ENCODE results near the gene KCNB1. TPM values are rescaled to one million over a fixed set of nuclear protein-coding genes. Genes with fewer than 3 reads are reported as not detected.
A peak's percentile ranks its signal among the peaks of the same experiment; 100 is the strongest.

The KCNB1 gene
- polyA plus RNA-seq, 12 donors, result 4.3 to 13.6 (median 9.8) TPM; not detected in 1

GRCh38 chr20:49505518-49505917 lies 23.1 kb upstream of the KCNB1 start:
- peak; percentile 31 for DNase-seq

- DNase-seq, result no peak
Observed at GRCh38 chr20:49503176-49503575, 20.7 kb upstream of the KCNB1 start.

DNA sequence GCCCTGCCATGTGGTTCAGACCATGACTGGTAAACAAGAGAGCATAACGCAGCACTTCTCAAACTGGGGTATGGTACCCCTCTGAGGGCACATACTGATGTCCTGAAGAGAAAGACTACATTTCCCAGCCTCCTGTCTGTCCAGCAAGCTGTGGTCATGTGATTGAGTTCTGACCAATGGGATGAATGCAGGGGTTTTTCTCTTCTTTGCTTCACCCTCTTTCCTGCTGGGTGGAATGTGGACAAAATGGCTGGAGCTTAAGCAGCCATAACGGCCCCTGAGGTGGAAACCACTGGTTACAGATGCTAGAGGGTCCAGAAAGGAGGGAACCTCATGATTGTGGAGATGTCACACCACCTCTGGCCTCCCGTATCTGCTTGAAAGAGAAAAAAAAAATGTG lies 19.4 kb upstream of the KCNB1 start:
- no peak for DNase-seq

DNA sequence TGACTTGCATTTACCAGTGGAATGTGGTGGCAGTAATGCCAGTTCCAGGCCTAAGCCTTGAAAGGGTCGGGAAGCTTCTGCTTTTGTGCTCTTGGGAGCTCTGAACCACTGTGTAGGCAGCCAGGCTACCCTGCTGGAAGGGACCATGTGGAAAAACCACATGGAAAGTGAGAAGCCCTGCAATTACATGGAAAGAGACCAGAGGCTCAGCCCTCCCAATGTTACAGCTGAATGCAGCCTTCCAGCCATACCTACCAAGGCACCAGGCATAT lies 14.9 kb upstream of the KCNB1 start:
- DNase-seq, result no peak

- no peak for DNase-seq
Observed at GRCh38 chr20:49496553-49497397, 14.3 kb upstream of the KCNB1 start.

GRCh38 chr20:49496043-49496442 lies 13.6 kb upstream of the KCNB1 start:
- DNase-seq, result no peak

- no peak for DNase-seq
Observed at GRCh38 chr20:49490689-49491088, 8.2 kb upstream of the KCNB1 start.

- no peak for DNase-seq
Observed at GRCh38 chr20:49489688-49490087, 7.2 kb upstream of the KCNB1 start.

DNA sequence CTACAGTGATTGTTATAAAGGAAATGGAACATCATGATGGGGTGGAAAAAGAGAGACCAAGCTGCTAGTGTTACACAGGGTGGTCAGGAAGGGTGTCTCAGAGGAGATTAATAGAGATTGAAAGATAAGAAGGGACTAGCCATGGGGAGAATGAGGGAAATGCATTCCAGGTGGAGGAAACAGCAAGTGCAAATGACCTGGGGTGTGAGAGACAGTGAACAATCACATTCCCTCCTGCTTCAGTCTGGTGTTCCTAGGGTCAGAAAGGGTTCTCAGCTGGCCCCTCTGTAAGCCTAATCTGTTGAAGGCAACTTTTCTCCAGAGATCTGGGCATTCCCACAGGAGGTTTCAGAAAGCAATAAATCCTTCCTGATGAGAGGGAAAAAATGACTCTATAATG lies 3.6 kb upstream of the KCNB1 start:
- no peak for DNase-seq

GRCh38 chr20:49485563-49485962 lies 3.1 kb upstream of the KCNB1 start:
- DNase-seq, result no peak

DNA sequence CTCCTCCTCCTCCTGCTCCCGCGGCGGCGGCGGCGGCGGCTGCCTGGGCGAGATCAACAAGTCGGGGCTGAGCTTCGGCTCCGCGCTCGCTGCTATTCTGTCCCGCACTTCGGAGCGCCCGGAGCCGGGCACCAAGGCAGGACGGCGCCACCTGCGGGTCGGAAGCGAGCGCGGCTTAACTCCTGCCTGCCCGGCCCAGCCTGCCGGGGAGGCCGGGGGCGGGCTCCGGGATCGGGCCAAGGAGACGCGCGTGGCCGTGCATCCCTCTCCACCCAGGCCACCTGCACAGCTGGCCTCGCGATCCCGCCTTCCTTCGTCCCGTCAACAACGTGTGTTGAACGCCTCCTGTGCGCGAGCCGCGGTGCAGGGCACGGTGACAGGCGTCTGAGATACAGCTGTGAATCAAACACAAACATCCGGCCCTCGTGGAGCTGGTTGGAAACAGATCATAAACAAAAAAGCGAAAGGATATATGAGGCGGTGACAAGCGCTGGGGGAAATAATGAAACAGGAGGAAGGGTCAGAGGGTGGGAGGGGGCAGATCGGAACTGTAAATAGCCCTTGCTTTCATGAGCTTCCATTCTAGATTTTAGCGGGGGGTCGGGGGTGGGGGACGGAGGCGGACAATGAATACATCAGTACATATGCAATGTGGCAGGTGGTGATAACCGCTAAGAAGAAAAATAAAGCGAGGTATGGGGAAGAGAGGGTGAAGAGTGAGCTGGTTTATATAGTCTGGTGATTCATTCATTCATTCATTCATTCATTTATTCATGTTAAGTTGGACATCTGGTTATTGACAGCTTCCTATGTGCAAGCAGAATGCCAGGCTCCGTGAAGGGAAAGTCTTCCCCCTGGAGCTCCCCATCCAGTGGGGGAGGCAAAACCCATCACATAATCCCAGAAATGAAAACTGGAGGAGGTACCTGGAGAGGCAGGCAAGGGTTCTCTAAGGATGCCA lies 2.0 kb upstream of the KCNB1 start:
- peak; percentile 76 for DNase-seq

- DNase-seq, result no peak
Observed at GRCh38 chr20:49483696-49484123, 1.2 kb upstream of the KCNB1 start.

DNA sequence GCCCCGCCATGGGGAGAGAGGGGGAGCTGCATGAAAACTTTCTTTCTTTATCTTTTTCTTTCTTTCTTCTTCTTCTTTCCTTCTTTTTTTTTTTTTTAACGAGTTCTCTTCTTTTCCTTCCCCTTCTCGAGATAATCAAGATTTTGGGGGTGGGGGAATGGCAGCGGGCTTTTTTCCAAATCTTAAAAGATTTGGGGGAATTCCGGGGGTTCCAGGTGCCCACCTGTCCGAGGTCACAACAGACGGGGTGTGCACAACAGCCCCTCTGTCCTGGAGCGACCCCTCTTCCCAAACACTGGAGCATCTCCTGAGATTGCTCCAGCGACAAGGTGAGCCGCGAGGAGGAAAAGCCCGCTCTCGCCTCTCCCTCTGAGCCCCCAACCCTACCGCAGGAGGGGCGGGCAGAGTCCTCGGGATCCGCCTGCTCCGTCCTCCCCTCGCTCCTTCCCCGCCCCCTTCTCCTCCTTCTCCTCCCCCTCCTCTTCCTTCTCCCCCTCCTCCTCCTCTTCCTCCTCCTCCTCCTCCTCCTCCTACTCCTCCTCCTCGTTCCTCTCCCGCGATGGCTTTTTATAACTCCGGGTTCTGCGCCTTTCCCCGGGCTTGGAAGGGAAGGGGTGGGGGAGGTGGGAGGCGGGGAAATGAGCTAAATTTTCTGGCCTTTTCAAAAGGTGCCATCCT lies 689 bp upstream of the KCNB1 start:
- no peak for DNase-seq

GRCh38 chr20:49482173-49482572 lies 295 bp downstream of the KCNB1 start:
- DNase-seq, result no peak

GRCh38 chr20:49481116-49481515 lies 1.4 kb downstream of the KCNB1 start:
- DNase-seq, result no peak

GRCh38 chr20:49480236-49480635 lies 2.2 kb downstream of the KCNB1 start:
- DNase-seq, result no peak

DNA sequence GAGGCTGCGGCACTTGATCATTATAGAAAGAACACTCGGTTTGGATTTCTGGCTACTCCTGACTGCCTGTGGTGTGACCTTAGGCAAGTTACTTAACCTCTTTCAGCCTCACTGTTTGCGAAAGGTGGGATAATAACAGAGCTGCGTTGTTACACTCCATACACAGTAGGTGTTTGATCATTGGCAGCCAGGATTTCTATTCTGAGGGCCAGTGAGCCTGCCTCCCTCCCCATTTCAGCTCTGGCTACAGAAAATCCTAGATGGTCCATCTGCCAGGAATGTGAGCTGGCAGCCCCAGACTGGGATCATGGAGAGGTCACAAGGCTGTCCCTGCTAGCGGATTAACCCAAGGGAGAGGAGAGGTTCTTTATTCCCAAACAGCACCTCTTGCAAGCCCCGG lies 2.7 kb downstream of the KCNB1 start:
- no peak for DNase-seq

- no peak for DNase-seq
Observed at GRCh38 chr20:49478754-49479689, 3.4 kb downstream of the KCNB1 start.

DNA sequence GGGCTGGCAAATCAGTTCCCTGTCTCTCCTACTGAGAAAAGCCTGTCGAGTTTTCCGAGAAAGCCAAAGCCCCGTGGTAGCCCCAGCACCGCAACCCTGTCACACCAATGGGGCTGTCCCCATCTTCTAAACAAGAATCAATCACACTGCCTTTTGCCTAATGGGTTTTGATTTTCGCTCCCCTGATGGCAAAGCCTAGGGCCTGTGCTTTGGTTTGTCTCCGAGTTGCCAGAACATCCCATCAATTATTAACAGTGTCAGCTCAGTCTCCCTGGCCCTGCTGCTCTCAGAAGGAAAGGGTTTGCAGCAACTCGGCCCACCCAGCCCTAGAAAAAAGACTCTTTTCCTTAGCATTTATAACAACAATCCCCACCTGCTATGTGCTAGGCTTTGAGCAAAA lies 4.2 kb downstream of the KCNB1 start:
- DNase-seq, result no peak

GRCh38 chr20:49477200-49477599 lies 5.3 kb downstream of the KCNB1 start:
- no peak for DNase-seq

GRCh38 chr20:49476016-49476355 lies 6.5 kb downstream of the KCNB1 start:
- DNase-seq, result no peak
